AG09319 (cell line): ENCODE measurements around the gene CCNL1.

Experiments
- DNase-seq: peaks from one replicate; pipeline ENCODE4 v3.0.0-alpha.2; 2010; ENCODE audit warnings: low read depth; ENCODE audit errors: extremely low read depth
- CTCF ChIP-seq: IDR thresholded peaks from 2 replicates; pipeline ENCODE4 v1.5.1; 2011; ENCODE audit warnings: low read depth, mild to moderate bottlenecking, inconsistent platforms, low read length, moderate library complexity

CCNL1 gene

GRCh38 chr3:157156837-157157635 is 2.9 kb downstream of the CCNL1 start:
- DNase-seq, result no peak
- TF ChIP-seq CTCF, result no peak

- DNase-seq, result no peak
- TF ChIP-seq CTCF, result no peak
These were observed 4.4 kb downstream of the CCNL1 start for GRCh38 chr3:157155591-157155990.

DNA sequence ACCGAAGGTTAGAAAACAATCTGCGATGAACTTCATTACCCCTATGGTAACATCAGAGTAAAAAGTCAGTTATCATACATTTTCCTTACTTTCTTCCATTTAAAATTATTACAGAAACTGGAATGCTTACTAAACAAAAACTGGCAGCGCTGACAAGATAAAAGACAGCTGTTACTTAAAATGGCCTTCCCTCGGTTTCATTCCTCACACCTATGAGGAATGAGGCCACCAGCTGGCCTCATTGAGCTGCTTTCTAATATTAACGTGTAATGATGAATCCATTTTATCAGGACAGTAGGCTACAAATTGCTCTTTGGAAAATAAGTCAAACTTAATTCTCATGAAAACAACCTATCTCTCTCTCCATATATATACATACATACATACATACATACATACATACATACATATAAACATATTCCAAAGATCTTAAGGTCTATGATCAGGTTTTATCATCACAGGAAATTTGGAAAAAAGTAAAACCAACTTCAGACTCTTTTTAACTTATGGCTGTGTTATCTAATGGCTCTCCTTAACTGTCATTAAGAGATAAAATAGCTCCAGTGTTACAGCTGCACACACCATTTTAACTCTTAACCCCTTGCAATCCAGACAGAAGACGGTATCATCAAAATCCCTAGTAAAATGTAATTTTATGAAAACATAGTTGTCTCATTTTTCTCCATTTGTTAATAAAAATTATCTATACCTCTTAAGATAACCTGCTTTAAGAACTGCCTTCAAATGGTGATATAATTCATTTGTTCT is 5.2 kb downstream of the CCNL1 start:
- no peak for DNase-seq

GRCh38 chr3:157152930-157153329 is 7.0 kb downstream of the CCNL1 start:
- DNase-seq, result no peak
- TF ChIP-seq CTCF, result no peak

More for the DNA sequence above, 5.2 kb downstream of the CCNL1 start:
- TF ChIP-seq CTCF, result no peak

DNA sequence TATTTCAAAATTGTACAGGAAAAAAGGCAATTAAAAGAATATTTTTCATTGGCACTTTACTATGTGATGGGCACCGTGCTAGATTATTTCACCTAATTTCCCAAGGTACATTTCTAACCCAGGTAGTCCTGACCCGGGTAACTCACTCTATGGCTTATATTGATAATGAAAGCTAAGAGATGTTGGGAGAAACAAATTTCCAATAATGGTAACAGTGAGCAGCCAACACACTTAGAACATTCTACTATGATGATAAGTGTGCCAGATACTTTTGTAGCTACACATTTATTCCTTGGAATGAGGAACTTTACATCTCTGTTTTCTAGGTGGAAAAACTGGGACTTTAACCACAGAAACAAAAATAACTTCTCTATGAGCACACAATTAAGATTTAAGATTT is 7.5 kb downstream of the CCNL1 start:
- TF ChIP-seq CTCF, result no peak
- DNase-seq, result no peak

DNA sequence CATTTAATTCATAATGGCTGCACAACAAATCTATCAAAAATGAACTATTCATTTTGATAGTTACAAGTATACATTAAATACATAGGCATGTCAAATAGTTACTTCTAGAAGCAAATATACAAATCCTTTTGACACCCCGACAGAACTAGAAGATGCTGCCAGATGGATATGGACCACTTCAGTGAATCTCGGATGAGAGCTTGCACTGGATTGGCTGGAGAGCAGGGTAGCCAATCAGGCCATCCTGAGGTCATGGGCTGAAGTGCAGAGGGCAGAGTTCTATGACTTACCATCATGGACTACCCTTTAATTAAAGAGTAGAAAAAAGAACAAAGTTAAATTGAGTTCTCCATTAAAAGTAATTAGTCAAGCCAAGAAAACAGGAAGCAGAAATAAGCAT is 8.3 kb downstream of the CCNL1 start:
- no peak for TF ChIP-seq CTCF
- DNase-seq, result no peak

DNA sequence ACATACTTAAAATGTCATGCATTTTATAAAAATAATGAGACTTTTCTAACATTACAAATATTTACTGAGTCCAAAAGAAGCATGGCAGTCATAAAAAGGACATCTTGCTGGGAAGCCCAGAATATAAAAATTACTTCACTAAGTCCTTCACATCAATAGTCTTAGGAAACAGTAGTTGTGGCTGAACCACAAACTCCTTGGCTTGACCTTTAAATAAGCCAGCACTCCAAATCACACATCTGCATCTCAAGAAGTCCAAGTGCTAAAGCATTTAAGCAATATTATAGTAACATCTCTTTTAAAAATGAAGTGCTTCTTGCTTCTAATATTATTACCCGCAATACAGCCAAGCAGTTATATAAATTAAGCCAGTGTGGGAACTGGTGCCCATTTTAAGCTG is 8.8 kb downstream of the CCNL1 start:
- no peak for TF ChIP-seq CTCF
- no peak for DNase-seq
